HEK293T (cell line): ENCODE results near the gene SPECC1L.

Experiments
- BHLHE40 ChIP-seq: fragments of 450-650 bp; IDR thresholded peaks from 2 replicates; pipeline ENCODE4 v1.6.1; 2016; ENCODE audit warnings: mild to moderate bottlenecking, moderate library complexity, borderline replicate concordance
- ELF4 ChIP-seq: fragments of 450-650 bp; IDR thresholded peaks from 2 replicates; pipeline ENCODE4 v1.6.1; 2017; ENCODE audit warnings: antibody characterized with exemption
- FOXA1 ChIP-seq: fragments of 450-650 bp; IDR thresholded peaks from 2 replicates; pipeline ENCODE4 v1.6.1; 2016; ENCODE audit warnings: mild to moderate bottlenecking
- FOXK2 ChIP-seq: fragments of 450-650 bp; IDR thresholded peaks from 2 replicates; pipeline ENCODE4 v1.6.1; 2016; ENCODE audit warnings: mild to moderate bottlenecking
- FOXM1 ChIP-seq: fragments of 450-650 bp; IDR thresholded peaks from 2 replicates; pipeline ENCODE4 v1.6.1; 2017; ENCODE audit warnings: mild to moderate bottlenecking, borderline replicate concordance
- HDGF ChIP-seq: fragments of 450-650 bp; IDR thresholded peaks from 2 replicates; pipeline ENCODE4 v1.6.1; 2017; ENCODE audit warnings: antibody characterized with exemption, borderline replicate concordance
- L3MBTL2 ChIP-seq: fragments of 450-650 bp; conservative IDR thresholded peaks from 2 replicates; pipeline ENCODE4 v1.6.1; 2016; ENCODE audit warnings: mild to moderate bottlenecking
- LEF1 ChIP-seq: fragments of 450-650 bp; IDR thresholded peaks from 2 replicates; pipeline ENCODE4 v1.6.1; 2017; ENCODE audit warnings: mild to moderate bottlenecking, borderline replicate concordance
- PKNOX1 ChIP-seq: fragments of 450-650 bp; IDR thresholded peaks from 2 replicates; pipeline ENCODE4 v1.6.1; 2016
- SP1 ChIP-seq: fragments of 450-650 bp; IDR thresholded peaks from 2 replicates; pipeline ENCODE4 v1.6.1; 2017
- TARDBP ChIP-seq: fragments of 450-650 bp; IDR thresholded peaks from 2 replicates; pipeline ENCODE4 v1.6.1; 2016

GRCh38 chr22:24271386-24271854 is 789 bp downstream of the SPECC1L start:
- TF ChIP-seq TARDBP (no peak), HDGF (no peak), ELF4 (no peak), SP1 (no peak), BHLHE40 (no peak), FOXM1 (no peak), PKNOX1 (no peak), FOXA1 (no peak), FOXK2 (no peak), LEF1 (no peak), L3MBTL2 (no peak)
